GM12874 (cell line): Measurements from ENCODE around the gene SMPD3.

ENCODE experiments used
- TF ChIP-seq, protein P1 (sequence below): IDR thresholded peaks from 2 replicates; pipeline ENCODE4 v1.5.1; 2011; ENCODE audit warnings: low read depth, mild to moderate bottlenecking, control low read depth, low read length, moderate library complexity; ENCODE audit not compliant: insufficient read depth

Gene SMPD3

DNA sequence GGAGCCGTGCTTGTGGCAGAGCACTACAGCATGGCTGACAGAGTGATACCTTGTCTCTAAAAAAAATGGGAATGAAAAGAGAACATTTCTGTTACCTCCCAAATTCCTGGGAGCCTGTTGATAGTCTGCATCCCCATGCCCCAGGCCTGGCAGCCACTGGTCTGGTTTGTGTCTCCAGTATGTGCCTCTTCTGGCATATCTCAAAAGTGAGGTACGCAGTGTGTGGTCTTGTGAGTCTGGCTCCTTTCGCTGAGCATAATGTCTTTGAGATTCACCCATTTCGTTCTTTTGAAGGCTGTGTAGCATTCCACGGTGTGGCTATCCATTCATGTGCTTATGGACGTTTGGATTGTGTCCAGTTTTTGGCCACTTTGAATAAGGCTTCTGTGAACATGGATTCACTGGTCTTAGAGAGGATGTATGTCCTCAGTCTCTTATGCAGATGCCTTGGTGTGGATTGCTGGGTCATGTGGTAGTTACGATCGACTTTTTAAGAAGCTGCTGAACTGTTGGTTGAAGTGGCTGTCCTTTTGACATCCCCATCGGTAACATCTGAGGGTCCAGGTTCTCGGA lies 98.4 kb downstream of the SMPD3 start:
- TF ChIP-seq, protein P1, sequence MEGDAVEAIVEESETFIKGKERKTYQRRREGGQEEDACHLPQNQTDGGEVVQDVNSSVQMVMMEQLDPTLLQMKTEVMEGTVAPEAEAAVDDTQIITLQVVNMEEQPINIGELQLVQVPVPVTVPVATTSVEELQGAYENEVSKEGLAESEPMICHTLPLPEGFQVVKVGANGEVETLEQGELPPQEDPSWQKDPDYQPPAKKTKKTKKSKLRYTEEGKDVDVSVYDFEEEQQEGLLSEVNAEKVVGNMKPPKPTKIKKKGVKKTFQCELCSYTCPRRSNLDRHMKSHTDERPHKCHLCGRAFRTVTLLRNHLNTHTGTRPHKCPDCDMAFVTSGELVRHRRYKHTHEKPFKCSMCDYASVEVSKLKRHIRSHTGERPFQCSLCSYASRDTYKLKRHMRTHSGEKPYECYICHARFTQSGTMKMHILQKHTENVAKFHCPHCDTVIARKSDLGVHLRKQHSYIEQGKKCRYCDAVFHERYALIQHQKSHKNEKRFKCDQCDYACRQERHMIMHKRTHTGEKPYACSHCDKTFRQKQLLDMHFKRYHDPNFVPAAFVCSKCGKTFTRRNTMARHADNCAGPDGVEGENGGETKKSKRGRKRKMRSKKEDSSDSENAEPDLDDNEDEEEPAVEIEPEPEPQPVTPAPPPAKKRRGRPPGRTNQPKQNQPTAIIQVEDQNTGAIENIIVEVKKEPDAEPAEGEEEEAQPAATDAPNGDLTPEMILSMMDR, result no peak

DNA sequence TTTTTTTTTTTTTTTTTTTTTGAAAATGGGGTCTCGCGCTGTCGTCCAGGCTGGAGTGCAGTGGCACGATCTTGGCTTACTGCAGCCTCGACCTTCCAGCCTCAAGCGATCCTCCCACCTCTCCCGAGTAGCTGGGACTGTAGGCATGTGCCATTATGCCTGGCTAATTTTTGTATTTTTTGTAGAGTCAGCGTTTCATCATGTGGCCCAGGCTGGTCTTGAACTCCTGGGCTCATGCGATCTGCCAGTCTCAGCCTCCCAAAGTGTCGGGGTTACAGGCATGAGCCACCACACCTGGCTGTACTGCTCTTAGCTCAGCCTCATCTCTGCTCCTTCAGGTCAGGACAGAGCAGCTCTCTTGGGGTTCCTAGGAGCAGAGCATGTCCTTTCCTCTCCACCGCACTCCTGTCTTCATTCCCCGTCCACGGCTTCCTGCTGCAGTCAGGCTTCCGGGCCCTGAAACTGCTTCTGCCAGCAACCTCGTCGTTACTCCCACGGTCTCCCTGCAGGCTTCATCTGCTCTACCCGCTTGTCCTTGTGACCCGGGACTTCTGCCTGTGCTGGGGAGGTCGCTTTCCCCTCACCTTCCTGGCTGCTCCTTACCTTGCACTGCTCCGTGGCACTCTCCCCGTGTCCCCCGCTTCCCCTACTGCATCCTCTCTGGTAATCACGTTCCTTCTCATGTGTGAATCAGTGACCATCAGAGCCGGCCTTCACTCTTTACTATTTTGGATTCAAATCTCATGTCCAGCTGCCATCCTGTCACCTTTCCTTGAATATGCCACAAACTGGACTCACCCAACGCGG lies 99.5 kb downstream of the SMPD3 start:
- TF ChIP-seq, protein P1, result no peak

DNA sequence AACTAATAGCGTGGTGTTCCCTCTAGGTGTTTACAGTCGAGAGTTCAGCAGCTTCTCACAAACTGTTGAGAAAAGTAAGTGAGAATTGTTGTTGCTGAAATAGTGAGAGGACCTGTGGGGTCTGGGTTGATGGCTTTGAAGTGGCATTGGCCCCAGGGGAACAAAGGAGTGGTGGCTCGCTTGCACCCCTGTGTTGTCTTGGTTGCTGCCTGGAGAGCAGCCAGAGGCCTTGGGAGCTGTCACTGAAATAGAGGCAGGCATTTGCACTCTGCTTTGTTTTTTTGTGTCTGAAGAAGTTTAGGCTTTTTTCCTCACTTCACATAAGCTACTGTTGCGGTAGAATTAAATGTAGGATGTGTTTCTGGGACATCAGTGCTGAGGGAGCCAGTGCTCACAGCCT lies 100.7 kb downstream of the SMPD3 start:
- TF ChIP-seq, protein P1, result no peak

DNA sequence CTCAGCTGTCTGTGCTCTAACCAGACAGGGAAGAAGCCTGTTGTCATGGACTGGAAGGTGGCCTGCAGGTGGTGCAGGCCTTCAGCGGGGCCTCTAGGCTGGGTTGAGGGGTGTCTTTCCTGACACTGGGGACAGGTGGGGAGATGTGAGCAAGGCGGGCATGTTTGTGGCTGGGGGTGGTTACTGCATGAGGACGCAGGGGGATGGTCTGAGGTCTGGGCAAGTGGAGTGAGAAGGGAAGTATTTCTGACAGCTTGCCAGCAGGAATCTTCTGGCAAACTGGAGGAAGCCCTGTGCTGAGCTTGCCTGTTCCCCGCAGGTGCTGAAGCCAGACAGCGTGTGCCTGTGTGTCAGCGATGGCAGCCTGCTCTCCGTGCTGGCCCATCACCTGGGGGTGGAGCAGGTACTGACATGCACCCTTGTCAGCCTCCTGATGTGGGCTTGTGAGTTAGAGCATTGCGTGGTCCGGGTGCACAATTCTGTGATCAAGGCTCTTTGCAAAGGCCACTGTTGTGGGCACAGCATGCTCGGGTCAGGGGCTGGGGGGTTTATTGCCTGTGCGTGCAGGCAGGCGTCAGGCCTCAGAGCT lies 101.3 kb downstream of the SMPD3 start:
- TF ChIP-seq, protein P1, result no peak

DNA sequence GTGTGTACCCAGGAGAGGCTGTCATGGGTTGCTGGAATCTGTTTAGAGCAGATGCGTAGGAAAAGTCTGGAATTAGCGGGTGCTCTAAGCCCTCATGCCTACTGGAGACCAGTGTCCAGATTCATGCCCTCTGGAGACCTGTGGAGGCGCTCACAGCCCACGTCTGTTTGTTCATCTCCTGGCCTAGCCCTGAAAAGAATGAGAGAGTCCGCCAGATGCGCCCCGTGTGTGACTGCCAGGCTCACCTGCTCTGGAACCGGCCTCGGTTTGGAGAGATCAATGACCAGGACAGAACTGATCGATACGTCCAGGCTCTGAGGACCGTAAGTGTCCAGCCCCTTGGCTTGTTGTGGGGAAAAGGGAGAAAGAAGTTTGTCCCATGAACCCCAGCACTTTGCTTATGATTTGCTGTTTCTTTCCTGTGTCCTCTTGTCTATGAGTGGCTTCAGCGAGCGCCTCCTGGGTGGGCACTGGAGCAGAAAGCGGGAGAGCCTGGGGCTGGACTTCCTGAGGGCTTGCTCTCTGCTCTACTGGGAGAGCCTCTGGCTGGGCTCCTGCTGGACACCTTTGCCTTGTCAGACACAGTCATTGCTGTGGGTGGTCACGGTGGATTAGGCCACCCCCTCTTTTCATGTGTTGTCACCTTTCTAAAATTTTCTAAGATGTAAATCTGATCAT lies 102.2 kb downstream of the SMPD3 start:
- TF ChIP-seq, protein P1, result no peak

DNA sequence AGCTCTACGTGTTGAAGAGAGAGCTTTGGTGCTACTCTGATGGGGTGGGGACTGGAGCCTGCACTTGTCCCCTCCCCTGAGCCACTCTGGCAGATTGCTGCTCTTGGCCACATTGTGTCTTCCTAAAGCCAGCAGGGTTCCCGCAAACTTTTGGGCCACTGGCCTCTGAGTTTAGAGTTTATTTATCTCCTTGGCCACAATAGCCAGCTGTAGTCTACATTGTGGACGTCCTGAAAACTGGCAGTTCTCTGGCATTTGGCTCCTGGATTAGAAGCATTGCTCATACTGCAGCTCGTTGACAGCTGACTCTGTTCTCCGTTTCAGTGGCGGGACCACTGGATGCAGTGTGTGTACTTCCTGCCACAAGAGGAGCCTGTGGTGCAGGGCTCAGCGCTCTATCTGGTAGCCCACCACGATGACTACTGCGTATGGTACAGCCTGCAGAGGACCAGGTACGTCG lies 102.9 kb downstream of the SMPD3 start:
- TF ChIP-seq, protein P1, result no peak

DNA sequence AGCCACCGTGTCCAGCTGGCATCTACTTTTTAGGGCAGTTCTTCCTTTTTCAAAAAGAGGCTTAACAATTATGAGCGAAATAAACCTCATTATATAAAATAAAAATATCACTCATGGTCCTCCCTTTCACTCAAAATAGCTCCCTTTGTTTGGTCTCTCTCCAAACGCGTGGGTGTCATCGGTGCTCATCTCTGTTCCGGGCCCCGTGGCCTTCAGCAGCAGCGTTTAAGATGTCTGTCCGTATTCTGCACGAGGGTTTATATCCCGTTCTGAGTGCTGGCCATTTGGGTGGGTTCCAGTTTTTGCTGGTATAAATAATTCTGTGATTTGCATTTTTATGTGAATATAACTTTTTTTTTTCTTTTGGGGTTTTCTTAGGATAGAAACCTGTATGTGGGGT lies 104.1 kb downstream of the SMPD3 start:
- TF ChIP-seq, protein P1, result no peak
